ENCODE results near the gene ATP6V1A. TPM values are rescaled to one million over a fixed set of nuclear protein-coding genes. Genes with fewer than 3 reads are reported as not detected.

The ATP6V1A gene
- total and polyA plus RNA-seq, 2 of the 13 experiments (the other 11 are each of a cell fraction or from before 2014, with no cell fraction given), result 23.4 to 95.1 TPM

- no peak; the same call in 1 of the 2 replicates for TF ChIP-seq POGK (CRISPR knock-in tag; conservative IDR thresholded peaks at IDR 0.05)
- TF ChIP-seq ZXDC (CRISPR knock-in tag; IDR thresholded peaks at IDR 0.05), result 0 out of 2 replicates have a peak, but pooled peaks have one; percentile 43
- TF ChIP-seq UBTF (CRISPR knock-in tag; IDR thresholded peaks at IDR 0.05), result peak; percentile 76; the same call in 1 of the 2 replicates
- 0 out of 2 replicates have a peak, but pooled peaks have one; percentile 61 for TF ChIP-seq ARNT2 (CRISPR knock-in tag; IDR thresholded peaks at IDR 0.05; ENCODE audit: low read depth)
- TF ChIP-seq ZNF660 (CRISPR knock-in tag; IDR thresholded peaks at IDR 0.05; ENCODE audit: borderline replicate concordance, low read depth), result no peak
- TF ChIP-seq FOSL2 (CRISPR knock-in tag; IDR thresholded peaks at IDR 0.05), result peak; percentile 45; the same call in 1 of the 2 replicates
- peak; percentile 32; the same call in 1 of the 2 replicates for TF ChIP-seq PHF21A (CRISPR knock-in tag; IDR thresholded peaks at IDR 0.05)
- no peak for TF ChIP-seq SP2 (CRISPR knock-in tag; IDR thresholded peaks at IDR 0.05)
- TF ChIP-seq ZNF770 (CRISPR knock-in tag; IDR thresholded peaks at IDR 0.05), result 0 out of 2 replicates have a peak, but pooled peaks have one; percentile 31
- no peak for TF ChIP-seq ZNF773 (CRISPR knock-in tag; IDR thresholded peaks at IDR 0.05; ENCODE audit: borderline replicate concordance)
- no peak for TF ChIP-seq FOXK2 (IDR thresholded peaks at IDR 0.05)
- TF ChIP-seq SAP130 (CRISPR knock-in tag; IDR thresholded peaks at IDR 0.05; ENCODE audit: low read depth), result peak; percentile 65
- TF ChIP-seq ZBTB33 (CRISPR knock-in tag; IDR thresholded peaks at IDR 0.05), result no peak
- TF ChIP-seq ZNF24 (IDR thresholded peaks at IDR 0.05), result no peak
- 0 out of 2 replicates have a peak, but pooled peaks have one; percentile 11 for TF ChIP-seq ZNF556 (CRISPR knock-in tag; IDR thresholded peaks at IDR 0.05; ENCODE audit: borderline replicate concordance)
- peak; percentile 41; the same call in 1 of the 2 replicates for TF ChIP-seq ZFX (CRISPR knock-in tag; IDR thresholded peaks at IDR 0.05; ENCODE audit: low read depth)
- TF ChIP-seq PLSCR1 (CRISPR knock-in tag; IDR thresholded peaks at IDR 0.05; ENCODE audit: borderline replicate concordance), result no peak
Observed at GRCh38 chr3:113838631-113839209, 91.9 kb downstream of the ATP6V1A start, which contains the start of gene GRAMD1C (continued).
